ENCODE data around the gene AKR1C1. TPM values are rescaled to one million over a fixed set of nuclear protein-coding genes. Genes with fewer than 3 reads are reported as not detected.
"Not testable (repeated sequence)": the region's sequence is repeated elsewhere in the genome, so short reads cannot be mapped to it uniquely, and the experiment has no call there.

Gene AKR1C1
- total and polyA plus RNA-seq, 2 of the 13 experiments (the other 11 are each of a cell fraction or from before 2014, with no cell fraction given), result 948 to 2,238 TPM

GRCh38 chr10:5008857-5009548 lies 45.8 kb downstream of the AKR1C1 start (continued):
- TF ChIP-seq, protein P1, sequence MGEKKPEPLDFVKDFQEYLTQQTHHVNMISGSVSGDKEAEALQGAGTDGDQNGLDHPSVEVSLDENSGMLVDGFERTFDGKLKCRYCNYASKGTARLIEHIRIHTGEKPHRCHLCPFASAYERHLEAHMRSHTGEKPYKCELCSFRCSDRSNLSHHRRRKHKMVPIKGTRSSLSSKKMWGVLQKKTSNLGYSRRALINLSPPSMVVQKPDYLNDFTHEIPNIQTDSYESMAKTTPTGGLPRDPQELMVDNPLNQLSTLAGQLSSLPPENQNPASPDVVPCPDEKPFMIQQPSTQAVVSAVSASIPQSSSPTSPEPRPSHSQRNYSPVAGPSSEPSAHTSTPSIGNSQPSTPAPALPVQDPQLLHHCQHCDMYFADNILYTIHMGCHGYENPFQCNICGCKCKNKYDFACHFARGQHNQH (CRISPR knock-in tag; IDR thresholded peaks at IDR 0.05), result peak; percentile 64; the same call in 1 of the 2 replicates
- TF ChIP-seq RXRB (CRISPR knock-in tag; IDR thresholded peaks at IDR 0.05; ENCODE audit: borderline replicate concordance), result peak; percentile 76; the same call in 1 of the 2 replicates
- TF ChIP-seq, protein P2, sequence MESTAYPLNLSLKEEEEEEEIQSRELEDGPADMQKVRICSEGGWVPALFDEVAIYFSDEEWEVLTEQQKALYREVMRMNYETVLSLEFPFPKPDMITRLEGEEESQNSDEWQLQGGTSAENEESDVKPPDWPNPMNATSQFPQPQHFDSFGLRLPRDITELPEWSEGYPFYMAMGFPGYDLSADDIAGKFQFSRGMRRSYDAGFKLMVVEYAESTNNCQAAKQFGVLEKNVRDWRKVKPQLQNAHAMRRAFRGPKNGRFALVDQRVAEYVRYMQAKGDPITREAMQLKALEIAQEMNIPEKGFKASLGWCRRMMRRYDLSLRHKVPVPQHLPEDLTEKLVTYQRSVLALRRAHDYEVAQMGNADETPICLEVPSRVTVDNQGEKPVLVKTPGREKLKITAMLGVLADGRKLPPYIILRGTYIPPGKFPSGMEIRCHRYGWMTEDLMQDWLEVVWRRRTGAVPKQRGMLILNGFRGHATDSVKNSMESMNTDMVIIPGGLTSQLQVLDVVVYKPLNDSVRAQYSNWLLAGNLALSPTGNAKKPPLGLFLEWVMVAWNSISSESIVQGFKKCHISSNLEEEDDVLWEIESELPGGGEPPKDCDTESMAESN (CRISPR knock-in tag; conservative IDR thresholded peaks at IDR 0.05), result 0 out of 2 replicates have a peak, but pooled peaks have one; percentile 31
- TF ChIP-seq MAFG (CRISPR knock-in tag; IDR thresholded peaks at IDR 0.05), result peak; percentile 68
- 0 out of 2 replicates have a peak, but pooled peaks have one; percentile 28 for TF ChIP-seq TARDBP (CRISPR knock-in tag; IDR thresholded peaks at IDR 0.05)

GRCh38 chr10:5010043-5010442 lies 46.8 kb downstream of the AKR1C1 start:
- H4K20me1 ChIP-seq (ENCODE audit: insufficient read depth, low read length); CTCF ChIA-PET (ENCODE audit: low intra/inter-chr PET ratio, low total read pairs); H3K36me3 ChIP-seq (replicated peaks in 1 of 2; ENCODE audit: control insufficient read depth in 1 of 2, insufficient read depth in 2 of 2, low read length in 2 of 2); FAIRE-seq; H2AFZ ChIP-seq (ENCODE audit: low read length); DNase-seq (ENCODE audit: low spot score); H3K9ac ChIP-seq (ENCODE audit: insufficient read depth, low read depth, low read length); ATAC-seq; H3K4me3 ChIP-seq (replicated peaks in 1 of 3; ENCODE audit: insufficient read depth in 1 of 3, low read depth in 2 of 3, low read length in 3 of 3); H3K79me2 ChIP-seq (ENCODE audit: insufficient read depth, low read length); POLR2A ChIA-PET; in situ Hi-C loops (cut with HindIII; ENCODE audit: extremely low pct_ligation_motif_present, low pct_unique_long_range_greater_than_20kb); BruUV-seq (replicated peaks); H3K4me2 ChIP-seq (ENCODE audit: low read depth, low read length); H3K9me3 ChIP-seq (ENCODE audit: low read length); H3K27me3 ChIP-seq (ENCODE audit: control insufficient read depth in 1 of 2, insufficient read depth in 2 of 2, low read length in 2 of 2): not testable (repeated sequence)
- intact Hi-C loops (cut with micrococcal nuclease; ENCODE audit: unreplicated experiment), result loop anchor here (10.0 kb wide), 1 partner anchor 275 kb away; no protein-coding TSS in a partner anchor
- Histone ChIP-seq H3K4me1 (ENCODE audit: insufficient read depth, low read length) (peaks cover 50% of the 10 kb centered on the region), H3K27ac (ENCODE audit: extremely low read length, insufficient read depth, low read length) (peak overlapping the region; percentile 47)
- WGBS (ENCODE audit: low lambda C conversion rate), result 97% methylated on average over 2 of the region's 7 CpGs

All from HepG2 (cell line).